Activated CD4-positive, alpha-beta T cell treated with anti-CD3 and anti-CD28 coated beads, Interleukin-10, Interleukin-2, amounts not matched to agents 100 ng/mL and 50 ng/mL, durations not matched to agents 16 hours and 8 hours (primary cell): Measurements from ENCODE around the gene SUZ12.
"Not testable (repeated sequence)": the region's sequence is repeated elsewhere in the genome, so short reads cannot be mapped to it uniquely, and the experiment has no call there.

Experiments used
- DNase-seq: peaks from one replicate; pipeline ENCODE4 v3.0.0-alpha.2; 2020

The SUZ12 gene

GRCh38 chr17:31936615-31937609, at the start of gene SUZ12:
Gene SUZ12 (plus strand): TSS chr17:31937007. CDS start chr17:31937247, 240 bp downstream.
- DNase-seq, result peak; percentile 91

- DNase-seq, result no peak
Observed at GRCh38 chr17:31888124-31888523, 48.7 kb upstream of the SUZ12 start.

GRCh38 chr17:31900877-31901276, 35.9 kb upstream of the SUZ12 start:
- DNase-seq, result no peak

- DNase-seq, result peak; percentile 58
Observed at GRCh38 chr17:31902693-31903092, 34.1 kb upstream of the SUZ12 start.

- no peak for DNase-seq
Observed at GRCh38 chr17:31903401-31903800, 33.4 kb upstream of the SUZ12 start.

- DNase-seq, result no peak
Observed at GRCh38 chr17:31907342-31907962, 29.4 kb upstream of the SUZ12 start.

GRCh38 chr17:31908386-31908785, 28.4 kb upstream of the SUZ12 start:
- no peak for DNase-seq

GRCh38 chr17:31912705-31913104, 24.1 kb upstream of the SUZ12 start:
- DNase-seq, result not testable (repeated sequence)

- no peak for DNase-seq
Observed at GRCh38 chr17:31915456-31916100, 21.2 kb upstream of the SUZ12 start.

- DNase-seq, result no peak
Observed at GRCh38 chr17:31916491-31917064, 20.2 kb upstream of the SUZ12 start.

- no peak for DNase-seq
Observed at GRCh38 chr17:31917065-31917529, 19.7 kb upstream of the SUZ12 start.

- DNase-seq, result not testable (repeated sequence)
Observed at GRCh38 chr17:31917721-31918120, 19.1 kb upstream of the SUZ12 start.

GRCh38 chr17:31918701-31919128, 18.1 kb upstream of the SUZ12 start:
- DNase-seq, result no peak

GRCh38 chr17:31919802-31920525, 16.8 kb upstream of the SUZ12 start:
- DNase-seq, result peak; percentile 52

GRCh38 chr17:31926100-31926729, 10.6 kb upstream of the SUZ12 start:
- peak; percentile 30 for DNase-seq

- no peak for DNase-seq
Observed at GRCh38 chr17:31931756-31932155, 5.1 kb upstream of the SUZ12 start.

GRCh38 chr17:31935512-31935911, 1.3 kb upstream of the SUZ12 start:
- no peak for DNase-seq

GRCh38 chr17:31937926-31938641, 1.3 kb downstream of the SUZ12 start:
- not testable (repeated sequence) for DNase-seq

- DNase-seq, result not testable (repeated sequence)
Observed at GRCh38 chr17:31941916-31942315, 5.1 kb downstream of the SUZ12 start.

- DNase-seq, result not testable (repeated sequence)
Observed at GRCh38 chr17:31942396-31942795, 5.6 kb downstream of the SUZ12 start.

- DNase-seq, result not testable (repeated sequence)
Observed at GRCh38 chr17:31951953-31952352, 15.1 kb downstream of the SUZ12 start.
